Lower lobe of right lung (tissue), 2 donors: ENCODE measurements around the gene FBXW11. TPM values are rescaled to one million over a fixed set of nuclear protein-coding genes. Genes with fewer than 3 reads are reported as not detected.

Experiments
- ATAC-seq, 2 donors: fragments of 200-7000 bp; cut with Tn5 transposase; one replicate each; pipeline ENCODE4 v1.9.1; 2020 to 2022; ENCODE audit warnings: mild to moderate bottlenecking in 2 of 2, moderate library complexity in 2 of 2
- DNase-seq: peaks from one replicate; pipeline ENCODE4 v3.0.0-alpha.2; 2020
- H3K27ac ChIP-seq: fragments of 200-600 bp; one replicate; pipeline ENCODE4 v1.8.0; 2022
- H3K27me3 ChIP-seq: fragments of 200-600 bp; one replicate; pipeline ENCODE4 v1.8.0; 2022; ENCODE audit warnings: low read depth
- H3K36me3 ChIP-seq: fragments of 200-600 bp; one replicate; pipeline ENCODE4 v1.8.0; 2022; ENCODE audit warnings: mild to moderate bottlenecking
- H3K4me1 ChIP-seq: fragments of 200-600 bp; one replicate; pipeline ENCODE4 v1.8.0; 2022
- H3K4me3 ChIP-seq: fragments of 200-600 bp; one replicate; pipeline ENCODE4 v1.8.0; 2022; ENCODE audit warnings: mild to moderate bottlenecking
- H3K9me3 ChIP-seq: fragments of 200-600 bp; one replicate; pipeline ENCODE4 v1.8.0; 2022
- CTCF ChIP-seq: fragments of 200-600 bp; IDR thresholded peaks from one replicate; pipeline ENCODE4 v1.8.0; 2022; ENCODE audit warnings: antibody characterized with exemption, mild to moderate bottlenecking
- intact Hi-C: fragments of 100-400 bp; cut with DNase I; formaldehyde crosslinking; loops from one replicate; pipeline ENCODE4 v1.11.0; 2022
- total RNA-seq: library from RNA; stranded (reverse); fragmentation: NEBNext Ultra II Directional; extraction: Animal tissue kit (Norgen Biotek cat#: 25700); gene quantifications from one replicate; pipeline ENCODE4 v1.2.1, GENCODE V29; 2021
- donor health status: DM: no; HTN: yes; CAD: no; lungs with severe emphysema.

The FBXW11 gene
- total RNA-seq, 1 donor from 2014 or later: 52.8 TPM

- Histone ChIP-seq H3K9me3 (no peaks in the 10 kb centered on the region), H3K4me1 (no peaks in the 10 kb centered on the region), H3K36me3 (no peaks in the 10 kb centered on the region), H3K27me3 (no peaks in the 10 kb centered on the region), H3K4me3 (no peak overlapping the region), H3K27ac (no peak overlapping the region)
- no peak for DNase-seq
- TF ChIP-seq CTCF: no peak
- intact Hi-C loops: no loop called here
- no peak for ATAC-seq
Measured at GRCh38 chr5:171848911-171849520, 157.4 kb downstream of the FBXW11 start.

- TF ChIP-seq CTCF: no peak
- intact Hi-C loops: no loop called here
- H3K27ac ChIP-seq: no peak overlapping the region
- DNase-seq (no peak), ATAC-seq (no peak)
- no peak overlapping the region for H3K4me3 ChIP-seq
- no peaks in the 10 kb centered on the region for H3K4me1 ChIP-seq
- no peaks in the 10 kb centered on the region for H3K36me3 ChIP-seq
- H3K9me3 ChIP-seq: no peaks in the 10 kb centered on the region
- H3K27me3 ChIP-seq: no peaks in the 10 kb centered on the region
Measured at GRCh38 chr5:171848486-171848885, 158.0 kb downstream of the FBXW11 start.

- no peak for ATAC-seq
- Histone ChIP-seq H3K9me3 (no peaks in the 10 kb centered on the region), H3K36me3 (no peaks in the 10 kb centered on the region), H3K4me3 (no peak overlapping the region), H3K4me1 (no peaks in the 10 kb centered on the region), H3K27me3 (no peaks in the 10 kb centered on the region), H3K27ac (no peak overlapping the region)
- no peak for DNase-seq
- intact Hi-C loops: no loop called here
- TF ChIP-seq CTCF: no peak
Measured at GRCh38 chr5:171848006-171848405, 158.4 kb downstream of the FBXW11 start.

GRCh38 chr5:171847026-171847425 lies 159.4 kb downstream of the FBXW11 start:
- intact Hi-C loops: no loop called here
- Histone ChIP-seq H3K4me3 (no peak overlapping the region), H3K9me3 (no peaks in the 10 kb centered on the region), H3K4me1 (no peaks in the 10 kb centered on the region), H3K36me3 (no peaks in the 10 kb centered on the region), H3K27me3 (no peaks in the 10 kb centered on the region), H3K27ac (no peak overlapping the region)
- DNase-seq (no peak), ATAC-seq (no peak)
- TF ChIP-seq CTCF: no peak

GRCh38 chr5:171846323-171846722 lies 160.1 kb downstream of the FBXW11 start:
- intact Hi-C loops: no loop called here
- Histone ChIP-seq H3K27me3 (no peaks in the 10 kb centered on the region), H3K4me3 (no peak overlapping the region), H3K36me3 (no peaks in the 10 kb centered on the region), H3K4me1 (no peaks in the 10 kb centered on the region), H3K27ac (no peak overlapping the region), H3K9me3 (no peaks in the 10 kb centered on the region)
- no peak for ATAC-seq
- no peak for DNase-seq
- no peak for TF ChIP-seq CTCF
